Lung (tissue), 12 donors: ENCODE measurements around the gene LAMB4. TPM values are rescaled to one million over a fixed set of nuclear protein-coding genes. Genes with fewer than 3 reads are reported as not detected.

Experiments
- ATAC-seq: fragments of 200-7000 bp; cut with Tn5 transposase; one replicate; pipeline ENCODE4 v1.9.1; 2020; ENCODE audit warnings: moderate number of reproducible peaks; ENCODE audit not compliant: insufficient read depth, low FRiP score
- DNase-seq, 3 donors: peaks; one replicate each; pipeline ENCODE4 v3.0.0-alpha.2; 2013 to 2017
- H3K27ac ChIP-seq, 2 donors: one replicate each; pipeline ENCODE4 v1.5.1; 2013; ENCODE audit warnings: mild to moderate bottlenecking in 2 of 2, moderate library complexity in 2 of 2, control low read depth in 1 of 2, inconsistent platforms in 1 of 2, low read depth in 1 of 2, low read length in 1 of 2
- H3K27me3 ChIP-seq, 3 donors: one replicate each; pipeline ENCODE4 v1.5.1; 2013; ENCODE audit warnings: low read length in 2 of 3; ENCODE audit not compliant: control insufficient read depth in 3 of 3, insufficient read depth in 3 of 3
- H3K36me3 ChIP-seq, 4 donors: one replicate each; pipeline ENCODE4 v1.5.1; 2013; ENCODE audit warnings: low read length in 4 of 4, mild to moderate bottlenecking in 1 of 4, moderate library complexity in 1 of 4; ENCODE audit not compliant: control insufficient read depth in 4 of 4, insufficient read depth in 4 of 4
- H3K4me1 ChIP-seq, 5 donors: one replicate each; pipeline ENCODE4 v1.5.1; 2013; ENCODE audit warnings: low read length in 5 of 5, mild to moderate bottlenecking in 2 of 5, moderate library complexity in 1 of 5; ENCODE audit not compliant: control insufficient read depth in 5 of 5, insufficient read depth in 5 of 5
- H3K4me3 ChIP-seq: one replicate; pipeline ENCODE4 v1.5.1; 2013; ENCODE audit warnings: mild to moderate bottlenecking, control low read depth, moderate library complexity
- H3K9ac ChIP-seq, 2 donors: one replicate each; pipeline ENCODE4 v1.5.1; 2013; ENCODE audit warnings: low read length in 2 of 2, control low read depth in 1 of 2; ENCODE audit not compliant: insufficient read depth in 1 of 2
- H3K9me3 ChIP-seq, 4 donors: one replicate each; pipeline ENCODE4 v1.5.1; 2013; ENCODE audit warnings: low read length in 3 of 4, mild to moderate bottlenecking in 1 of 4, moderate library complexity in 1 of 4; ENCODE audit not compliant: control insufficient read depth in 4 of 4, insufficient read depth in 3 of 4
- WGBS, 2 donors: extraction: QIAGEN DNeasy Blood & Tissue Kit; methylation state at CpG; one replicate each; pipeline ENCODE4 v1.1.7; 2013; 5-methylcytosine and 5-hydroxymethylcytosine counted together
- polyA plus RNA-seq, 2 donors: library from polyadenylated mRNA; stranded (reverse); fragments of 200-250 nt; gene quantifications; one replicate each; pipeline ENCODE4 v1.2.1, GENCODE V29; 2013
- total RNA-seq, 2 donors: library from RNA; depleted of rRNA in 1 of 2; stranded (reverse); fragments of >200 nt in 1 of 2; gene quantifications; one replicate each; pipeline ENCODE4 v1.2.1, GENCODE V29; 2014 to 2021
- TF ChIP-seq, protein P1 (sequence below): IDR thresholded peaks from 2 replicates; pipeline ENCODE4 v1.5.1; 2012; ENCODE audit warnings: mild to moderate bottlenecking; ENCODE audit errors: control extremely low read depth, extremely low read depth
- donor health status: control.
- donor health status: control.
- donor health status: Bipolar disorder and iron deficiency.
- donor health status: healthy.
- donor health status: DM: yes; HTN: yes; CAD: no.

The LAMB4 gene
- total and polyA plus RNA-seq, 4 donors: 0.06 to 0.63 (median 0.28) TPM

DNA sequence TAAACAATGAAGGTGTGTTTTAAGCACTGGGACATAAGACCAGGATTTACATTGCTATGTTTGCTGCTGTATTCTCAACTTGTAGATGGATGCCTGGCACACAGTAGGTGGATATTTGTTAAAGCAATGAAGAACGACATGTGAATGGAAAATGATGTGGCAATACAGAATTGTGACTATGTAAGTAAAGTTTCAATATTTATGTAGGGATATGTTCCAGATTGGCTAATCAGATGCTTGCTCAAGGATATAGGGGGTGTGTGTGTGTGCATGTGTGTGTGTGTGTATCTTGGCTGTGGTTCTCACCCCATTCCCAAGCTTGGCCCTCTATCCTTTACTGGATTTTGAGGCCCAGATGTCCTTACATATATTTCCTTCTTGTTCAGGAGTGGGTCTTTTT is 84.5 kb downstream of the LAMB4 start:
- no peaks in the 10 kb centered on the region for H3K36me3 ChIP-seq
- no peak overlapping the region for H3K4me3 ChIP-seq
- WGBS, 2 donors: 49 to 63% methylated on average over 1 of the region's 1 CpG
- H3K4me1 ChIP-seq: peaks cover 0 to 9% (median 4%) of the 10 kb centered on the region in 5 donors
- H3K9ac ChIP-seq: no peak overlapping the region
- no peaks in the 10 kb centered on the region for H3K9me3 ChIP-seq
- DNase-seq (peak; percentile 17 to 84 (median 54)), ATAC-seq (no peak)
- TF ChIP-seq, protein P1, sequence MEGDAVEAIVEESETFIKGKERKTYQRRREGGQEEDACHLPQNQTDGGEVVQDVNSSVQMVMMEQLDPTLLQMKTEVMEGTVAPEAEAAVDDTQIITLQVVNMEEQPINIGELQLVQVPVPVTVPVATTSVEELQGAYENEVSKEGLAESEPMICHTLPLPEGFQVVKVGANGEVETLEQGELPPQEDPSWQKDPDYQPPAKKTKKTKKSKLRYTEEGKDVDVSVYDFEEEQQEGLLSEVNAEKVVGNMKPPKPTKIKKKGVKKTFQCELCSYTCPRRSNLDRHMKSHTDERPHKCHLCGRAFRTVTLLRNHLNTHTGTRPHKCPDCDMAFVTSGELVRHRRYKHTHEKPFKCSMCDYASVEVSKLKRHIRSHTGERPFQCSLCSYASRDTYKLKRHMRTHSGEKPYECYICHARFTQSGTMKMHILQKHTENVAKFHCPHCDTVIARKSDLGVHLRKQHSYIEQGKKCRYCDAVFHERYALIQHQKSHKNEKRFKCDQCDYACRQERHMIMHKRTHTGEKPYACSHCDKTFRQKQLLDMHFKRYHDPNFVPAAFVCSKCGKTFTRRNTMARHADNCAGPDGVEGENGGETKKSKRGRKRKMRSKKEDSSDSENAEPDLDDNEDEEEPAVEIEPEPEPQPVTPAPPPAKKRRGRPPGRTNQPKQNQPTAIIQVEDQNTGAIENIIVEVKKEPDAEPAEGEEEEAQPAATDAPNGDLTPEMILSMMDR: no peak
- no peak overlapping the region for H3K27ac ChIP-seq
- no peaks in the 10 kb centered on the region for H3K27me3 ChIP-seq

DNA sequence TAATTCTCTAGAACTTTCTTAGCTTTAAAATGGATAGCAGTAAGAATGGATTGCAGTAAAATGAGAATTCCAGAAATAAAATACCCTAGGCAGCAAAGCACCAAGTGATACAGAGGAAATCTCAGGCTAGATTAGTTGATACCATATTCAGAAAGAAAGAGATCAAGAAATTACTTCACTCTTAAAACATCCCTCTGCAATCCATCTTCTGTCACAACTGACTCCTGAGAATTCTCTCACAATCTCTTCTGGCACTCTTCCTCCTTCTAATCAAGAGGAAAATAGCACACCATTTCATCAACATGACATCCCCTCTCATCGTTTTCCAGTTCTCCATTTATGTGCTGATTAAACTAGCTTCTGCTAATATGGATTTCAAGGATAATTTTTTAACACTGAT is 85.0 kb downstream of the LAMB4 start:
- DNase-seq (peak in 2 of 3 donors; percentile 40 to 58), ATAC-seq (no peak)
- Histone ChIP-seq H3K27ac (no peak overlapping the region), H3K9me3 (no peaks in the 10 kb centered on the region), H3K9ac (no peak overlapping the region), H3K4me1 (peaks cover 0 to 9% (median 4%) of the 10 kb centered on the region in 5 donors), H3K4me3 (no peak overlapping the region), H3K36me3 (no peaks in the 10 kb centered on the region), H3K27me3 (no peaks in the 10 kb centered on the region)
- TF ChIP-seq, protein P1: no peak
- WGBS, 2 donors: 9 to 25% methylated on average over 1 of the region's 1 CpG

DNA sequence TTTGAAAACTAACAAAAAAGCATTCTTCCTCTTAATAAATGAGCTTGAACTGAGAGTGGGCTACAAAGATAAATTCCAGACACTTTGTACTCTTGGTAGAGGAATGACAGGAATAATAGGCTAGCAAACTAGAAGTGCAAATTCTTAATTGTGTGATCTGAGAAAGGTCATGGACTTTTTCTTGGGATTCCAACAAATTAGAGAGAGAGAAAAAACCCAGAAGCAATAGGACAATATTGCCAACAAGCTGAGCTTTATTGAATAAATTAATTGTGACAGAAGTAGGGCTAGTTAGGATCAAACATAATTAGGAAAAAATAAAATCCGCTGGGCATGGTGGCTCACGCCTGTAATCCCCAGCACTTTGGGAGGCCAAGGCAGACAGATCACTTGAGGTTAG is 85.8 kb downstream of the LAMB4 start:
- Histone ChIP-seq H3K9me3 (no peaks in the 10 kb centered on the region), H3K27ac (no peak overlapping the region), H3K27me3 (no peaks in the 10 kb centered on the region), H3K4me1 (peaks cover 0 to 9% (median 4%) of the 10 kb centered on the region in 5 donors), H3K9ac (no peak overlapping the region), H3K4me3 (no peak overlapping the region), H3K36me3 (no peaks in the 10 kb centered on the region)
- DNase-seq (no peak), ATAC-seq (no peak)
- WGBS, 2 donors: 94 to 97% methylated on average over 2 of the region's 2 CpGs
- TF ChIP-seq, protein P1: no peak

DNA sequence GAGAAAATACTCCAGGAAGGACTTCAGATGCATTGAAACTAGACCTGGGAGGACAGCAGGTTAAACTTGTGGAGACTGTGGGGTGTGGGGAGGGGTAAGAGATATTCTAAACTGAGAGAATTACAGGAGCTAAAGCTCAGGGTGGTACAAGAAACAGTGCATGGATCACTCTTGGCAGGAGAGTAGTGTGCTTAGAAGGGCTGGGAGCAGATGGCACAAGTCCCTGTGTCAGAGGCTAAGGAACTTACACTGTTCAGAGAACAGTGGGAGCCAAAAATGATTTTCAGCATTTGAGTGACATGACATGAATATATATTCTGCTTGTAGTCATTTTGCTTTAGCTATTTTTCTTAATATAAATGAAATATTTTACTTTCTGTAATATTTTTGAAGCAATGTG is 91.2 kb downstream of the LAMB4 start:
- Histone ChIP-seq H3K36me3 (no peaks in the 10 kb centered on the region), H3K9me3 (no peaks in the 10 kb centered on the region), H3K27ac (no peak overlapping the region), H3K4me3 (no peak overlapping the region), H3K9ac (no peak overlapping the region), H3K27me3 (no peaks in the 10 kb centered on the region), H3K4me1 (no peaks in the 10 kb centered on the region)
- TF ChIP-seq, protein P1: no peak
- no peak for DNase-seq
- ATAC-seq: no peak
